Effector memory CD4-positive, alpha-beta T cell (primary cell): ENCODE results near the gene PMM2.
"Not testable (repeated sequence)": the region's sequence is repeated elsewhere in the genome, so short reads cannot be mapped to it uniquely, and the experiment has no call there.

Experiments
- DNase-seq, 3 donors: peaks; one replicate each; pipeline ENCODE4 v3.0.0-alpha.2; 2020
- H3K27ac ChIP-seq: 2 replicates; pipeline ENCODE4 v1.7.0; 2013; ENCODE audit warnings: mild to moderate bottlenecking, low read length, moderate library complexity; ENCODE audit not compliant: insufficient read depth, poor library complexity, severe bottlenecking
- H3K27me3 ChIP-seq: replicated peaks from 2 replicates; pipeline ENCODE4 v1.7.0; 2013; ENCODE audit warnings: mild to moderate bottlenecking, low read length; ENCODE audit not compliant: insufficient read depth, control insufficient read depth, poor library complexity, severe bottlenecking
- H3K36me3 ChIP-seq: 2 replicates; pipeline ENCODE4 v1.7.0; 2013; ENCODE audit warnings: mild to moderate bottlenecking, low read length, moderate library complexity; ENCODE audit not compliant: control insufficient read depth, insufficient read depth
- H3K4me1 ChIP-seq: 2 replicates; pipeline ENCODE4 v1.7.0; 2013; ENCODE audit warnings: low read length, mild to moderate bottlenecking; ENCODE audit not compliant: control insufficient read depth, insufficient read depth, poor library complexity, severe bottlenecking
- H3K4me3 ChIP-seq: 2 replicates; pipeline ENCODE4 v1.7.0; 2013; ENCODE audit warnings: low read length, low read depth, mild to moderate bottlenecking; ENCODE audit not compliant: insufficient read depth, poor library complexity, severe bottlenecking
- H3K9me3 ChIP-seq: 2 replicates; pipeline ENCODE4 v1.7.0; 2013; ENCODE audit warnings: mild to moderate bottlenecking, low read length, moderate library complexity; ENCODE audit not compliant: control insufficient read depth

Gene PMM2

GRCh38 chr16:8776129-8776584, 21.5 kb upstream of the PMM2 start:
- Histone ChIP-seq H3K27me3 (no peaks in the 10 kb centered on the region), H3K4me1 (no peaks in the 10 kb centered on the region), H3K27ac (no peak overlapping the region), H3K36me3 (peaks cover 37% of the 10 kb centered on the region), H3K4me3 (no peak overlapping the region), H3K9me3 (no peaks in the 10 kb centered on the region)
- no peak for DNase-seq

- Histone ChIP-seq H3K27me3 (no peaks in the 10 kb centered on the region), H3K4me1 (no peaks in the 10 kb centered on the region), H3K27ac (no peak overlapping the region), H3K4me3 (no peak overlapping the region), H3K9me3 (no peaks in the 10 kb centered on the region), H3K36me3 (peaks cover 34% of the 10 kb centered on the region)
- no peak for DNase-seq
Observed at GRCh38 chr16:8777217-8777616, 20.4 kb upstream of the PMM2 start.

GRCh38 chr16:8781797-8782196, 15.8 kb upstream of the PMM2 start:
- no peaks in the 10 kb centered on the region for H3K4me1 ChIP-seq
- no peaks in the 10 kb centered on the region for H3K9me3 ChIP-seq
- H3K4me3 ChIP-seq: no peak overlapping the region
- H3K27me3 ChIP-seq: no peaks in the 10 kb centered on the region
- no peak overlapping the region for H3K27ac ChIP-seq
- peaks cover 6% of the 10 kb centered on the region for H3K36me3 ChIP-seq
- DNase-seq: no peak

GRCh38 chr16:8782673-8783072, 15.0 kb upstream of the PMM2 start:
- Histone ChIP-seq H3K9me3 (no peaks in the 10 kb centered on the region), H3K4me1 (no peaks in the 10 kb centered on the region), H3K36me3 (no peaks in the 10 kb centered on the region), H3K4me3 (no peak overlapping the region), H3K27me3 (no peaks in the 10 kb centered on the region), H3K27ac (no peak overlapping the region)
- DNase-seq: no peak

GRCh38 chr16:8785408-8785807, 12.2 kb upstream of the PMM2 start:
- DNase-seq: no peak

GRCh38 chr16:8786316-8786715, 11.3 kb upstream of the PMM2 start:
- DNase-seq, H3K9me3 ChIP-seq, H3K27me3 ChIP-seq, H3K4me1 ChIP-seq, H3K27ac ChIP-seq, H3K36me3 ChIP-seq, H3K4me3 ChIP-seq: not testable (repeated sequence)

More at GRCh38 chr16:8785408-8785807, 12.2 kb upstream of the PMM2 start:
- H3K27me3 ChIP-seq: no peaks in the 10 kb centered on the region
- no peak overlapping the region for H3K27ac ChIP-seq
- no peaks in the 10 kb centered on the region for H3K36me3 ChIP-seq
- H3K4me1 ChIP-seq: no peaks in the 10 kb centered on the region
- no peaks in the 10 kb centered on the region for H3K9me3 ChIP-seq
- no peak overlapping the region for H3K4me3 ChIP-seq

GRCh38 chr16:8788578-8789172, 9.0 kb upstream of the PMM2 start:
- H3K4me3 ChIP-seq: no peak overlapping the region
- H3K27ac ChIP-seq: no peak overlapping the region
- DNase-seq: no peak
- no peaks in the 10 kb centered on the region for H3K27me3 ChIP-seq
- H3K36me3 ChIP-seq: no peaks in the 10 kb centered on the region
- H3K9me3 ChIP-seq: no peaks in the 10 kb centered on the region
- no peaks in the 10 kb centered on the region for H3K4me1 ChIP-seq

GRCh38 chr16:8795091-8795490, 2.5 kb upstream of the PMM2 start:
- Histone ChIP-seq H3K4me1 (peaks cover 20% of the 10 kb centered on the region), H3K27ac (no peak overlapping the region), H3K27me3 (no peaks in the 10 kb centered on the region), H3K9me3 (no peaks in the 10 kb centered on the region), H3K4me3 (no peak overlapping the region), H3K36me3 (no peaks in the 10 kb centered on the region)
- DNase-seq: no peak

- Histone ChIP-seq H3K4me3 (no peak overlapping the region), H3K4me1 (peaks cover 20% of the 10 kb centered on the region), H3K27me3 (no peaks in the 10 kb centered on the region), H3K36me3 (no peaks in the 10 kb centered on the region), H3K9me3 (no peaks in the 10 kb centered on the region), H3K27ac (no peak overlapping the region)
- no peak for DNase-seq
Observed at GRCh38 chr16:8795818-8796217, 1.8 kb upstream of the PMM2 start.

- DNase-seq: no peak
- Histone ChIP-seq H3K4me3 (peak overlapping the region; percentile 70), H3K9me3 (no peaks in the 10 kb centered on the region), H3K27ac (peak overlapping the region; percentile 79), H3K4me1 (peaks cover 20% of the 10 kb centered on the region), H3K27me3 (no peaks in the 10 kb centered on the region), H3K36me3 (no peaks in the 10 kb centered on the region)
Observed at GRCh38 chr16:8796469-8797363, 923 bp upstream of the PMM2 start.
